HG03039 (cell line): ENCODE measurements around the gene GOLM1.

Experiments used
- ATAC-seq: cut with Tn5 transposase; IDR thresholded peaks from one replicate; pipeline ENCODE4 v1.9.1; 2021; ENCODE audit warnings: mild to moderate bottlenecking, moderate library complexity; ENCODE audit not compliant: unreplicated experiment

The GOLM1 gene

DNA sequence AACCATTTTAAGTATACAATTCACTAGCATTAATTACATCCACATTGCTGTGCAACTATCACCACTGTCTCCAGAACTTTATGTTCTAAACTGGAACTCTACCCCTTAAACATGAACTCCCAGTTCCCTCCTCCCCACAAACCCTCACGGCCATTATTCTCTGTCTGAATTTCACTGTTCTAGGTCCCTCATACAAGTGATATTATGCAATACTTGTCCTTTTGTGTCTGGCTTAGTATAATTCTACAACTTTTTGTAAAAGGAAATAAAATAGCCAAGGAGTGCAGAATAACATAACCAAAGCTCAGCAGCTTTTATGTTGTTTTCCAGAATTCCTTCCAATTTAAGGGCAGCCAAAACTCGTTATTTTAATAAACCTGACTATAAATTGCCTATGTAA, 105.2 kb downstream of the GOLM1 start:
- ATAC-seq: no peak

DNA sequence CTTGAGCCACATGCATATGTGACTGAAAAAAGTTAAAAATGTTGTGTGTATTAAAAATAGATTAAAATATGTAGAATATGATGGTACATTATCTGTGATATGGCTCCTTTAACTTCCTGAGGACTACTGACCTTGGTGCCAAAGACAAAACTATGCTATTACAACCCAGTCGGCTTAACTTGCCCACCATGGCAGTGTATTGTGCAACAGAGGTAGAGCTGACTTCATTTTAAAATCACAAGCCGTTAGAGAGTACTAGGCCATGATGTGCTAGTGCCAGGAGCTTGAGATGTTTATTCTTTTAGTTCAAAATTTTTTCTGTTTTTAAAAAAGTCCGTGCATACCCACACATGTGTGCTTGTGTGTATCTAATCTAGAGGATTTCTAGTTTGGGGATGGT, 112.1 kb downstream of the GOLM1 start:
- no peak for ATAC-seq

DNA sequence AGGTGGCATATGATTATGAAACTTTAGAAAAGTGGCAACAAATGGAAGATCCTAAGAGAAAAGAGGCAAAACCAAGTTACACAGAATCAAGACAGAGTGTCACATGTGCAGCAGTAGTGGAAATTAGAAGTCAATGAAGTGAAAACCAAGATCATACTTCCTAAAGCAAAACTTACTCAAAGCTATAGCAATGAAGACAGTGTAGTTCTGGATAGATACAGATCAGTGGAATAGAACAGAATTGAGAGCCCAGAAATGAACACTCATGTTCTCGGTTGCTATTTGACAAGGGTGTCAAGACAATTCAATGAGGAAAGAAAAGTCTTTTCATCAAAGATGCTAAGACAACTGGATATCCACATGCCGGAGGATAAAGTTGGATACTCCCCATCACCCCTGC, 114.9 kb downstream of the GOLM1 start:
- ATAC-seq: no peak

DNA sequence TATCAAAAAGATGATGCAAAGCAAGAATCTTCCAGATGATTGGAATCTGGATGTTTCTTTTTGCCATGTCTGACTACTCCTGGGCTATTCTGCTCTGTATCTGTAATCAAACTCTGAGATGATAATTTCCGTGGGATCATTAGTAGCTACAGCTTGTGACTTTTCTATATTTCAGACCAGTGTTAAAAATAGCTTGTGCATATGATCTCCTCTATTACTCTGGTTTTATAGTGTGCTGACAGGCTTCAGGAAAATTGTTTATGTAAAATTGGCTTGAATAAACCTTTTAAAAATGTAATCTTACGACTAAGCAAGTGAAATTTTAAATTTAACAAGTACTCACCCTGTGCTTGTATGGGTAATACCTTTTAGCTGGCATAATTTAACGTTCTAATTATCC, 118.0 kb downstream of the GOLM1 start:
- no peak for ATAC-seq

DNA sequence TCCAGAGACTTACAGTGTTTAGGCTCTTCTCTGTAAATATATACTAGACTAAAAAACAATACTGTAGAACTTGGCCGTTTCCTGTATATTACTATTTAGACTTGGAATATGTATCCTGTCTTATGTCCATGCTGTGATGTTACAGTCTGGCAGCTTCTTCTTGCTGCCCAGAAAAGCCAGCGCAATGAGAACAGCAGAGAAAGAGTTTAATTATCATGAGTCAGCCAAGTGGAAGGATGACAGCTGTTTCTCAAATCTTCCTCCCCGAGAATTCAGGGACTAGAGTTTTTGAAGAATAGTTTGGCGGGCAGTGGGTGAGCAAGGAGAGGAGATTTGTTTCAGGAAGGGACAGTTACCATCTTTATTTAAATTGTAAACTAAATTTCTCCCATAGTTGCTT, 120.9 kb downstream of the GOLM1 start:
- ATAC-seq: no peak
